HUDEP-2 (cell line): ENCODE data around the gene GP1BA.

Source experiments
- DNase-seq, 76 experiments: peaks; one replicate each; lab custom pipeline; 2025; ENCODE audit not compliant: unreplicated experiment in 76 of 76; lab: John Stamatoyannopoulos, UW

GP1BA gene

GRCh38 chr17:4937553-4937952, 5.5 kb downstream of the GP1BA start:
- DNase-seq: no peak

- DNase-seq: no peak
Observed at GRCh38 chr17:4938069-4938491, 6.0 kb downstream of the GP1BA start.

- DNase-seq: peak in 2 of 76 experiments; percentile 28 to 52
Observed at GRCh38 chr17:4938688-4939545, 6.8 kb downstream of the GP1BA start.

- DNase-seq: peak in 2 of 76 experiments; percentile 8 to 43
Observed at GRCh38 chr17:4939546-4939795, 7.4 kb downstream of the GP1BA start.

GRCh38 chr17:4939796-4940554, 7.9 kb downstream of the GP1BA start, which contains the start of the genes RNF167 and SLC25A11:
TSS of gene RNF167 (plus strand) at chr17:4940268. CDS start at chr17:4940910, 642 bp downstream.
TSS of gene SLC25A11 (minus strand) at chr17:4940046. CDS start at chr17:4939910, 136 bp downstream.
- peak in 75 of 76 experiments; percentile 74 to 100 (median 97) for DNase-seq

- peak in 7 of 76 experiments; percentile 22 to 84 (median 59) for DNase-seq
Observed at GRCh38 chr17:4940555-4941318, 8.7 kb downstream of the GP1BA start.

GRCh38 chr17:4941319-4941610, 9.2 kb downstream of the GP1BA start:
- no peak for DNase-seq

GRCh38 chr17:4942760-4943508, 10.9 kb downstream of the GP1BA start:
- DNase-seq: no peak

GRCh38 chr17:4944163-4944553, 12.1 kb downstream of the GP1BA start:
- DNase-seq: peak in 27 of 76 experiments; percentile 3 to 56 (median 26)

GRCh38 chr17:4944554-4945175, 12.6 kb downstream of the GP1BA start:
- DNase-seq: peak in 1 of 76 experiments; percentile 22

GRCh38 chr17:4945176-4945943, 13.3 kb downstream of the GP1BA start:
- peak in 72 of 76 experiments; percentile 29 to 86 (median 71) for DNase-seq

- no peak for DNase-seq
Observed at GRCh38 chr17:4945944-4946280, 13.8 kb downstream of the GP1BA start.

- peak in 1 of 76 experiments; percentile 12 for DNase-seq
Observed at GRCh38 chr17:4946312-4946976, 14.4 kb downstream of the GP1BA start.

GRCh38 chr17:4947010-4947410, 14.9 kb downstream of the GP1BA start:
- no peak for DNase-seq

- peak in 34 of 76 experiments; percentile 7 to 48 (median 28) for DNase-seq
Observed at GRCh38 chr17:4947411-4948165, 15.5 kb downstream of the GP1BA start.

- DNase-seq: peak in 74 of 76 experiments; percentile 49 to 93 (median 83)
Observed at GRCh38 chr17:4948166-4948930, 16.3 kb downstream of the GP1BA start, which contains the start of gene PFN1. TSS of gene PFN1 (minus strand) at chr17:4948530. CDS start at chr17:4948394, 136 bp downstream.

GRCh38 chr17:4948931-4949320, 16.8 kb downstream of the GP1BA start:
- peak in 68 of 76 experiments; percentile 36 to 85 (median 62) for DNase-seq
